ENCODE results near the gene CSRP1.

The CSRP1 gene

DNA sequence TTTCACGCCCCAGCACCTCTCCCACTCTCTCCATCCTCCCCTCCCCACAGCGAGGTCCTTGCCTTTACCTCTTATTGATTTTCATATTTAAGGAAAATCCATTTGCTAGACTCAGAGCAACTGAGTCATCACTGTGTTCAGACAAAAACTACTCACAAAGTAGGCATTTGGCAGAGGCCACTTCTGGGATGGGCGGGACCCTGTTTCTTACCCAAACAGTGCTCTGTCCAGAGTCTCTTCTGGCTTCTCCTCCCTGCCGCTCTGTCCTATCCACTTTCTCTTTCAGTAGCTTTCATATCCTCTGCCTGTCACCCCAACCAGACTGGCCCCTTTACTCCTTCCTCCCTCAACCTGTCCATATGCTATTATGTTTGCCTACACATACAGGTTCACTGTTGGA lies 29.6 kb upstream of the CSRP1 start:
- H3K27ac ChIP-seq (ENCODE audit: low read length): peak overlapping the region; percentile 55
- H3K36me3 ChIP-seq (ENCODE audit: control insufficient read depth in 2 of 2, insufficient read depth in 2 of 2, low read length in 2 of 2): no peaks in the 10 kb centered on the region
- peak overlapping the region in 1 of 2 donors; percentile 31 for H3K4me3 ChIP-seq (ENCODE audit: low read length in 2 of 2)
- H3K27me3 ChIP-seq (ENCODE audit: control insufficient read depth in 1 of 2, insufficient read depth in 2 of 2, low read length in 2 of 2): peaks cover 0 to 2% of the 10 kb centered on the region in 2 donors
- peaks cover 56% of the 10 kb centered on the region for H3K4me1 ChIP-seq (ENCODE audit: control insufficient read depth, insufficient read depth, low read length)
- H3K9ac ChIP-seq (ENCODE audit: low read length in 2 of 2): peak overlapping the region in 1 of 2 donors; percentile 69
- no peaks in the 10 kb centered on the region for H3K9me3 ChIP-seq (ENCODE audit: control insufficient read depth in 2 of 2, low read length in 2 of 2)

DNA sequence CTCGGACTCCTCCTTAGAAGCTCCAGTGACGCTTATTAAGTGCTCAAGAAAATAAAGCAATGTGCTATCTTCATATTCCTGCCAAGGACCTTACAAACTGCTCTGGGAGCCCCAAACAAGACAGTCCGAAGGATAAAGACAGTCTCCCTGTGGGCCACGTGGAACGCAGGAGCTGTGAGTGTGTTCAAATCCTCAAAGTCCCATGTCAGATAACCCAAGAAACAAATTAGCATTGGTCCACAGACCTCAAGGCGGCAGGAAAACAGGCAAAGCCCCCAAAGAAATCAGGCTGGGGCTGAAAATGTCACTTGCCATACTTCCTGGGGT lies 29.0 kb upstream of the CSRP1 start:
- peak overlapping the region; percentile 55 for H3K27ac ChIP-seq (ENCODE audit: low read length)
- H3K4me1 ChIP-seq (ENCODE audit: control insufficient read depth, insufficient read depth, low read length): peaks cover 59% of the 10 kb centered on the region
- peaks cover 0 to 2% of the 10 kb centered on the region in 2 donors for H3K27me3 ChIP-seq (ENCODE audit: control insufficient read depth in 1 of 2, insufficient read depth in 2 of 2, low read length in 2 of 2)
- H3K9me3 ChIP-seq (ENCODE audit: control insufficient read depth in 2 of 2, low read length in 2 of 2): no peaks in the 10 kb centered on the region
- H3K36me3 ChIP-seq (ENCODE audit: control insufficient read depth in 2 of 2, insufficient read depth in 2 of 2, low read length in 2 of 2): no peaks in the 10 kb centered on the region
- no peak overlapping the region for H3K4me3 ChIP-seq (ENCODE audit: low read length in 2 of 2)
- H3K9ac ChIP-seq (ENCODE audit: low read length in 2 of 2): peak overlapping the region in 1 of 2 donors; percentile 69

DNA sequence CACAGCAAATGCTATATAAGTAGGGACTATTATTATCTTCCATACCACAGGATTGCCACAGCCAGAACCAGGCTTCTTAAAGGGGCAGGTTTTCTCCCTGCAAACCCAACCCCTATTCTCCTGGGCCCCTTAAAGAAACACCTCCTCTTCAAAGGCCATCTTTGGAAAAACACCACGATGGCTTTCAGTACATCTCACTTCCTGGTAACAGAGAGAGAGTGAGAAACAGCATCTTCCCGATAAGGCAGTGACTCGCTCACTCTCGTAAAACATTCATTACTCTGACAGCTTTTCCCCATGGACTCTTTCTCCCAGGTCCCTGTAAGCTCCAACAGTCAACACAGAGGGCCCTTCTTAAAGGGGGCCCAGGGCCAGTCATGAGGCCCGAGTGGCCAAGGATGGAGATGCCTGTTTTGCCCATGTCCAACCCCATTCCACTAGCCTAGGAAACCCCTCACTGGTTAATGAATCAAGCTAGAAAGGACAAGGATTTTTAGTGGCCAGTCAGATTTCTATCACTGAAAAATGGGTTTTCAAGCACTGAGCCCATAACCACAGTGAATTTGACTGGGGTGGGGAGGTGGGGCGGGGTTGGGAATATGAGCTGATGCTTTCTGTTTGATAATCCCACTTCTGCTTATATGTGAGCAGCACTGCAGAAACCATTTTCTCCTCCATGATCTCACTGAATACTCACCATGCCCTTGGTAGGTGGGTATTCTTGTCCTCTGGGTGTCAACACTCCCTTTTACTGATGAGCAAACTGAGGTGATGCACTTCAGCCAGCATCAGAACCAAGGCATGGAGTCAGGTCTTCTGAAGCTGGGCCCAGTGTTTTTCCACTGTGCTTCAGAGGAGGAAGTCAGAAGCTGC lies 28.4 kb upstream of the CSRP1 start:
- Histone ChIP-seq H3K36me3 (ENCODE audit: control insufficient read depth in 2 of 2, insufficient read depth in 2 of 2, low read length in 2 of 2) (no peaks in the 10 kb centered on the region), H3K27me3 (ENCODE audit: control insufficient read depth in 1 of 2, insufficient read depth in 2 of 2, low read length in 2 of 2) (peaks cover 0 to 2% of the 10 kb centered on the region in 2 donors), H3K9me3 (ENCODE audit: control insufficient read depth in 2 of 2, low read length in 2 of 2) (no peaks in the 10 kb centered on the region), H3K4me1 (ENCODE audit: control insufficient read depth, insufficient read depth, low read length) (peaks cover 56% of the 10 kb centered on the region), H3K27ac (ENCODE audit: low read length) (peak overlapping the region; percentile 55), H3K9ac (ENCODE audit: low read length in 2 of 2) (peak overlapping the region; percentile 21 to 69), H3K4me3 (ENCODE audit: low read length in 2 of 2) (peak overlapping the region in 1 of 2 donors; percentile 29)

DNA sequence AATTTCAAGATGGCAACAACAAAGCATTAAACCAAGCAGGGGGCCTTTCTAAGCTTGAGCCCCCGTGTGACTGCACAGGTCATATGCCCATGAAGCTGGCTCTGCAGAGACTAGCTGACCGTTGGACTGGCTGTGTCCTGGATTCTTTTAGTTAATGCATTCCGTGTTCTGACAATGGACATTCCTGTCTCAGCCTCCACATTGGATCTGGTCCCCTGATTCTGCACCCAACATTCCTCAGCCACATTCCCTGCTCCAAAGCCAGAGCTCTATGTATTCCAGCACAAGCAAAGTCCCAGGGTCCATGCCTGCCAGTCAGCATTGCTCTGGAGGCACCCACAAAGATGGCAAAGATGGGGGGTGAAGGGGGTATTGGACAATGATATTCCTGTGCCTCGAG lies 26.9 kb upstream of the CSRP1 start:
- Histone ChIP-seq H3K27ac (ENCODE audit: low read length) (no peak overlapping the region), H3K27me3 (ENCODE audit: control insufficient read depth in 1 of 2, insufficient read depth in 2 of 2, low read length in 2 of 2) (peaks cover 0 to 2% of the 10 kb centered on the region in 2 donors), H3K4me1 (ENCODE audit: control insufficient read depth, insufficient read depth, low read length) (peaks cover 44% of the 10 kb centered on the region), H3K9ac (ENCODE audit: low read length in 2 of 2) (no peak overlapping the region), H3K9me3 (ENCODE audit: control insufficient read depth in 2 of 2, low read length in 2 of 2) (no peaks in the 10 kb centered on the region), H3K4me3 (ENCODE audit: low read length in 2 of 2) (no peak overlapping the region), H3K36me3 (ENCODE audit: control insufficient read depth in 2 of 2, insufficient read depth in 2 of 2, low read length in 2 of 2) (no peaks in the 10 kb centered on the region)

DNA sequence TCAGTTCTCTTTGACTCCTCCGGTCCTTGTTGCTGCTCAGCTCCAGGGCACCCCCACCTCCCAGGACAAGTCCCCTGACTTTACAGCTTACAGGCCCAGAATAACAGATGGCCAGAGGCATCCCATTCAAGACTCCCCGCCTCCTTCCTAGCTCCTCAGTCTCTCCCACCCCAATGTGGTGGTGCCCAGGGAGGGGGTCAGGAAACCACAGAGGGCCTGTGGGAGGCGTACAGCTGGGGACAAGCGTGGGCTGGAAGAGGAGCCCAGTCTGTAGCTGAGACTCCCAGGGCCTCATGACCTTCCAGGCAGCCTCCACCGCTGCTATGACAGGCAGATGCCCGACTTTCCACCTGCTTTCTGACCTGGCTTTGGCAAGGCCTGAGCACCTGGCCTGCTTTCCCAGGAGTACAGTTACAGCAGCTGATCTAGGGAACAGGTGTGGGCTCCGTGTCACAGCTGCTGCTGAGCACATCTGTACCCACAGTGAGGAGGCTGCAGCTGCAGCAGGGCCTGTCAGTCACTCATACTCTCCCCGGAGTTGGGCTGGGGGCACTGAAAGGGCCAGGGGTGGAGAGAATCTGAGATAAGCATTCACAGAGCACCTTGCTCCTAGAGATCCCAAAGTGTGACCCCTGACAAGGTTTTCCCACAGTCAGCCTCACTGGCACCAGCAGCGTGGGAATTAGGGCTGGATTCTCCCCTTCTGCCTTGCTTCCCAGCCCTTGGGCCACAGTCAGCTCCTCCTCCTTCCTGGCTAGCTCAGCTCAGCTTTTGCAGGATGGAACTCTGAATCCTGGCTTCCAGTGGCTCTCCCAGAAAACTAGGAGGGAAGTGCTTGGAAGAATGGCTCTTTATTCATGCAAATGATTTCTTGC lies 24.9 kb upstream of the CSRP1 start:
- Histone ChIP-seq H3K9ac (ENCODE audit: low read length in 2 of 2) (no peak overlapping the region), H3K36me3 (ENCODE audit: control insufficient read depth in 2 of 2, insufficient read depth in 2 of 2, low read length in 2 of 2) (no peaks in the 10 kb centered on the region), H3K27ac (ENCODE audit: low read length) (no peak overlapping the region), H3K4me1 (ENCODE audit: control insufficient read depth, insufficient read depth, low read length) (peaks cover 30% of the 10 kb centered on the region), H3K4me3 (ENCODE audit: low read length in 2 of 2) (no peak overlapping the region), H3K9me3 (ENCODE audit: control insufficient read depth in 2 of 2, low read length in 2 of 2) (no peaks in the 10 kb centered on the region), H3K27me3 (ENCODE audit: control insufficient read depth in 1 of 2, insufficient read depth in 2 of 2, low read length in 2 of 2) (peaks cover 0 to 2% of the 10 kb centered on the region in 2 donors)

DNA sequence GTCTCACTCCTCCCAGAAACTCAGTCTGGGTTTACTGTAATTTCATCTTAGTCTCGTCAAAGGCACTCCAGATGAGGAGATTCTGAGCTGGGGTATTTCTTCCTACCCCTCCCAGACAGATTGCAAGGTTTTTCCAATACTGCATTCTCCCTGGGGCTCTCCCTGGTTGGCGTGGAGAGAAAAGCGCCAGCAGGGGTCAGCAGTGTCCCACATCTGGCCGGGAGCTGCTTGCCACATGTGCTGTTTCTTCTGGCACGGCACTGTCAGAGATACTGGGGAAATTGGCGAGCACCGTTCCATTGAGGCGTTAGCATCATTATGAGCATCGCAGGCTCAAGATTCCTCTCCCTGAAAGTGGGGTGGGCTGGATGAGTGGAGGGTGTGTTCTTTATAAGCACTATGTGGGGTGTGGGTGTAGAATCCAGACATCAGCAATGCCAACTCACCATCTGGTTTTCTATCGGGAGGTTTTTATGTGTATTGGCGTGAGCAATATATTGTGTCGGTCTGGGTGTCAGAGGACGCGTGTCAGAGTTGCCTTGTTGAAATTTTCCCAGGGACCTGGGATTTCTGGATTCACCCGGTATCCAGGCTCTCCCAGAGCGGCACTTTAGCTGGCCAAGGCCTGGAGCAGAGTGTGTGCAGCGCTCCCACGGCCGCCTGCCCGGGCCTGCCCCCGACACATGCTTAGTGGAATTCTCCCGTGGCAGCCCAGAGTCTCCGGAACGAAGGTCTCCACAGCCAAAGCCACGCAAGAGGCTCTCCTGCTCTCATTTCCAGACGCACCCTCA lies 24.0 kb upstream of the CSRP1 start:
- peak overlapping the region in 1 of 2 donors; percentile 3 for H3K4me3 ChIP-seq (ENCODE audit: low read length in 2 of 2)
- H3K36me3 ChIP-seq (ENCODE audit: control insufficient read depth in 2 of 2, insufficient read depth in 2 of 2, low read length in 2 of 2): no peaks in the 10 kb centered on the region
- H3K27ac ChIP-seq (ENCODE audit: low read length): no peak overlapping the region
- no peaks in the 10 kb centered on the region for H3K27me3 ChIP-seq (ENCODE audit: control insufficient read depth in 1 of 2, insufficient read depth in 2 of 2, low read length in 2 of 2)
- no peak overlapping the region for H3K9ac ChIP-seq (ENCODE audit: low read length in 2 of 2)
- H3K9me3 ChIP-seq (ENCODE audit: control insufficient read depth in 2 of 2, low read length in 2 of 2): no peaks in the 10 kb centered on the region
- H3K4me1 ChIP-seq (ENCODE audit: control insufficient read depth, insufficient read depth, low read length): peaks cover 22% of the 10 kb centered on the region

DNA sequence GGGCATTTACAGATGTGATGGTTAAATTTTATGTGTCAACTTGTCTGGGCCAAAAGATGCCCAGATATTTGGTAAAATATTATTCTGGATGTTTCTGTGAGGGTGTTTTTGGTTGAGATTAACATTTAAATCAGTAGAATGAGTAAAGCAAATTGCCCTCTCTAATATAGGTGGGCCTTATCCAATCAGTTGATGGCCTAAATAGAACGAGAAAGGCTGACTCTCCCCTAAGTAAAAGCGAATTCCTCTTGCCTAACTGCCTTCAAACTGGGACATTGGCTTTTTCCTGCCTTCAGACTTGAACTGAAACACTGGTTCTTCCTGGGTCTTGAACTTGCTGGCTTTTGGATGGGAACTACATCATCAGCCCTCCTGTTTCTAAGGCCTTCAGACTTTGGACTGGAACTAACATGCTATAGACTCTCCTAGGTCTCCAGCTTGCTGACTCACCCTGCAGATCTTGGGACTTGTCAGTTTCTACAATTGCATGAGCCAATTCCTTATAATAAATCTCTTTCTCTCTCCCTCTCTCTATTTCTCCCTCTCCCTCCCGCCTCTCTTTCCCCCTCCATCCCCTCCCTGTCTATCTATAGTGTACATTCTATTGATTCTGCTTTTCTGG lies 21.8 kb upstream of the CSRP1 start:
- Histone ChIP-seq H3K9me3 (ENCODE audit: control insufficient read depth in 2 of 2, low read length in 2 of 2) (no peaks in the 10 kb centered on the region), H3K4me1 (ENCODE audit: control insufficient read depth, insufficient read depth, low read length) (peaks cover 10% of the 10 kb centered on the region), H3K36me3 (ENCODE audit: control insufficient read depth in 2 of 2, insufficient read depth in 2 of 2, low read length in 2 of 2) (no peaks in the 10 kb centered on the region), H3K9ac (ENCODE audit: low read length in 2 of 2) (no peak overlapping the region), H3K27me3 (ENCODE audit: control insufficient read depth in 1 of 2, insufficient read depth in 2 of 2, low read length in 2 of 2) (no peaks in the 10 kb centered on the region), H3K4me3 (ENCODE audit: low read length in 2 of 2) (no peak overlapping the region), H3K27ac (ENCODE audit: low read length) (no peak overlapping the region)

DNA sequence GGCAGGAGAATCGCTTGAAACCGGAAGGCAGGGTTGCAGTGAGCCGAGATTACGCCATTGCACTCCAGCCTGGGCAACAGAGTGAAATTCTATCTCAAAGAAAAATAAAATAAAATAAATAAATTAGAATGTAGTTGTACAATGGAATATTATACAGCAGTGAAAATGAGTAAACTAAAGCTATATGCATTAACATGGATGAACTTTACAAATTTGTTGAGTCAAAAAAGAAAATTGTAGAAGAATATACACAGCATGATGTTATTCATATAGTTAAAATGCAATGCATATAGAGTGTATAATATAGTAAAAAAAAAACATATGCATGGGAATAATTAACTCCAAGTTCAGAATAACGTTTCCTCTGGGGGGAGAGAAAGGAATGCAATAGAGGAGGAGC lies 21.0 kb upstream of the CSRP1 start:
- Histone ChIP-seq H3K9ac (ENCODE audit: low read length in 2 of 2) (no peak overlapping the region), H3K27ac (ENCODE audit: low read length) (no peak overlapping the region), H3K36me3 (ENCODE audit: control insufficient read depth in 2 of 2, insufficient read depth in 2 of 2, low read length in 2 of 2) (no peaks in the 10 kb centered on the region), H3K9me3 (ENCODE audit: control insufficient read depth in 2 of 2, low read length in 2 of 2) (no peaks in the 10 kb centered on the region), H3K27me3 (ENCODE audit: control insufficient read depth in 1 of 2, insufficient read depth in 2 of 2, low read length in 2 of 2) (no peaks in the 10 kb centered on the region), H3K4me1 (ENCODE audit: control insufficient read depth, insufficient read depth, low read length) (peaks cover 10% of the 10 kb centered on the region), H3K4me3 (ENCODE audit: low read length in 2 of 2) (no peak overlapping the region)

DNA sequence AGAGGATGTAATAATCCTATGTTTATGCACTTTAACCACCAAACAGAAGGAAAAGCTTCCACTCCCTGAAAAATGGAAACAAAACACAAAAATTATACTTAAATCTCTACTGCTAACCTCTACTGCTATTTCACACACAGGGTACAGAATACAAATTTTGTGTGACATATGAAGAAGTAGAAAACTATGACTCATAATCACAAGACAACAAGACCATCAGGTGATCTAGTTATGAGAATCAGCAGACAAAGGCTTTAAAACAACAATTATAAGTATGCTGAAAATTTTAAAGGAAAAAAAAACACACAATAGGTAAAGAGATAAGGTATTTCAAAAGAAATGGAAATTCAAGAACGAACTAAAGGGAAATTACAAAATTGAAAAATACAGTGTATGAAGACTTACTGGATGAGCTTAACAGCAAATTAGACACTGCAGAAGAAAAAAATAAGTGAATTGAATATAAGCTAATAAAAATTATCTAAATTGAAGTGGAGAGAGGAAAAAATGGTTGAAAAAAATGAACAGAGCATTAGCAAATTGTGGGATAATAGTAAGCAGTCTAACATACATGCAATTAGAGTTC lies 18.4 kb upstream of the CSRP1 start:
- H3K36me3 ChIP-seq (ENCODE audit: control insufficient read depth in 2 of 2, insufficient read depth in 2 of 2, low read length in 2 of 2): no peaks in the 10 kb centered on the region
- H3K27me3 ChIP-seq (ENCODE audit: control insufficient read depth in 1 of 2, insufficient read depth in 2 of 2, low read length in 2 of 2): no peaks in the 10 kb centered on the region
- H3K4me3 ChIP-seq (ENCODE audit: low read length in 2 of 2): no peak overlapping the region
- no peaks in the 10 kb centered on the region for H3K9me3 ChIP-seq (ENCODE audit: control insufficient read depth in 2 of 2, low read length in 2 of 2)
- H3K4me1 ChIP-seq (ENCODE audit: control insufficient read depth, insufficient read depth, low read length): no peaks in the 10 kb centered on the region
- no peak overlapping the region for H3K27ac ChIP-seq (ENCODE audit: low read length)
- no peak overlapping the region for H3K9ac ChIP-seq (ENCODE audit: low read length in 2 of 2)

All from stomach smooth muscle (tissue), 2 donors.